HT-29 (cell line): ENCODE measurements around the gene CBR1. TPM values are rescaled to one million over a fixed set of nuclear protein-coding genes. Genes with fewer than 3 reads are reported as not detected.

Experiments
- DNase-seq: peaks from one replicate; pipeline ENCODE4 v3.0.0-alpha.2; 2015; ENCODE audit warnings: low spot score
- total RNA-seq: library from RNA; depleted of rRNA; stranded (reverse); fragments of >200 nt; shearing (Covaris generic); gene quantifications from 2 replicates; pipeline ENCODE4 v1.2.3, GENCODE V29; 2014; rRNA removed

Gene CBR1
- total RNA-seq: 224 and 271 TPM in 2 replicates

DNA sequence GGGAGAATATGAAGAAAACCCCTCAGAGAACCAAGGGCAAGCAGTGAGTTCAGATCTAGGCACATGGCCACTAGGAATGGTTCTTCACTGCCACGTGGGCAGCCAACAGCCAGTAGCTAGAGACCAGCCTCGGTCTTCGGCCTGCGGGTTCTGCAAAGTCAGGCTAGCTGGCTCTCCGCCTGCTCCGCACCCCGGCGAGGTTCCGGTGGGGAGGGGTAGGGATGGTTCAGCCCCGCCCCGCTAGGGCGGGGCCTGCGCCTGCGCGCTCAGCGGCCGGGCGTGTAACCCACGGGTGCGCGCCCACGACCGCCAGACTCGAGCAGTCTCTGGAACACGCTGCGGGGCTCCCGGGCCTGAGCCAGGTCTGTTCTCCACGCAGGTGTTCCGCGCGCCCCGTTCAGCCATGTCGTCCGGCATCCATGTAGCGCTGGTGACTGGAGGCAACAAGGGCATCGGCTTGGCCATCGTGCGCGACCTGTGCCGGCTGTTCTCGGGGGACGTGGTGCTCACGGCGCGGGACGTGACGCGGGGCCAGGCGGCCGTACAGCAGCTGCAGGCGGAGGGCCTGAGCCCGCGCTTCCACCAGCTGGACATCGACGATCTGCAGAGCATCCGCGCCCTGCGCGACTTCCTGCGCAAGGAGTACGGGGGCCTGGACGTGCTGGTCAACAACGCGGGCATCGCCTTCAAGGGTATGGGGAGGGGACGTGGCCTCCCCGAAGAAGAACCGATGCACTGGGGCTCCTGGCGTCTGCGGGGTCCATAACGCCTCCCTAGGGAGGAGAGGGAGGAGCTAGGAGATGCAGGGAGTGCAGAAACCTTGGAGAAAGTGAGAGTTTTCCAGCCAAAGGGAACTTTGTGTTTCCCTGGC lies at the start of gene CBR1:
CBR1 (plus strand) TSS at position 312 of the 871 bp plus-strand sequence; CDS start at position 404, 92 bp downstream.
- peak; percentile 77 for DNase-seq

DNA sequence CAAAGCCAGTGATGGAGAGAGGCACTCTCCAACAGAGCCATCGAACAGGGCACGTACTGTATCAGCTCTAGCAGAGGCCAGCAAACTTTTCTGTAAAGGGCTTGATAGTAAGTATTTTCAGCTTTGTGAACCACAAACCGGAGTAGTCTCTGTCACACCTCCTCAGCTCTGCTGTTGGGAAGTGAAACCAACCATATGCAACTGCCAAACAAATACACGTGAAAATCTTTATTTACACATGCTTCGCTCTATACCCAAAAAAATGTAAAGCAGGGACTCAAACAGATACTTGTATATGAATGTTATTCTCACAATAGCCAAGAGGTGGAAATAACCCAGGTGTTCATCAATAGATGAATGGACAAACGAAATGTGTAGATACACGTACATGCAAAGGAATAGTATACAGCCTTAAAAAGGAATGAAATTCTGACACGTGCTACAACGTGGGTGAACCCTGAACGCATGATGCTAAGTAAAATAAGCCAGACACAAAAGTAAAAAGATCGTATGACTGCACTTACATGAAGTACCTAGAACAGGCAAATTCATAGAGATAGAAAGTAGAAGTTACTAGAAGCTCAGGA lies 48.5 kb upstream of the CBR1 start:
- no peak for DNase-seq

DNA sequence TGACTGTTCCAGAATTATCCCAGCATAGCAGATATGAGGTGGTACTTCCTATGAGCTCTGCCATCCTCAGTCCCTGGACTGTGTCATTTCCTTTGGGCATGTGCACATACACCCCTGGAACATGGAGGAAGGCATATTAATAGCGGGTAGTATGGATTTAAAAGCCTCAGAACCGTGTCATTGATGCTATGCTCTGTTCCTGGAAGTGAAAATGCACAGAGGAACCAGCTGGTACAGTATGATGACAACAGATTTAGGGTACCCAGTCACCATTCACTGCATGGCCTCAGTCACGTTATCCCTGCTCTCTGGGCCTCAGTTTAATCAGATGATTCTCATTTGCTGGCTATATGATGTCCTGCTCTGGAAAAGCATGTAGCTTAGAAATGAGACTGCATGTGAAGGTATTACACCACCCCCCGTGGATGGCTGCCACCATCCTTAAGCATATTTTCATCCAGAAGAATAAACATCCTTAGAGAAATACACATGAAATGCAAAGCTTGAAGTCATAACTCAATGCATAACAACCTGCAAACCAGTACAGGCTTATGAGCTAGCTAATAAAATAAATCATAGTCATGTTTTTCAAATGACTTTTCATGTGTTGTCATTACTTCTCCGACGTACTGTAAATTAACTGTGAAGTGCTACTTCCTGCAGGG lies 47.3 kb upstream of the CBR1 start:
- DNase-seq: no peak

DNA sequence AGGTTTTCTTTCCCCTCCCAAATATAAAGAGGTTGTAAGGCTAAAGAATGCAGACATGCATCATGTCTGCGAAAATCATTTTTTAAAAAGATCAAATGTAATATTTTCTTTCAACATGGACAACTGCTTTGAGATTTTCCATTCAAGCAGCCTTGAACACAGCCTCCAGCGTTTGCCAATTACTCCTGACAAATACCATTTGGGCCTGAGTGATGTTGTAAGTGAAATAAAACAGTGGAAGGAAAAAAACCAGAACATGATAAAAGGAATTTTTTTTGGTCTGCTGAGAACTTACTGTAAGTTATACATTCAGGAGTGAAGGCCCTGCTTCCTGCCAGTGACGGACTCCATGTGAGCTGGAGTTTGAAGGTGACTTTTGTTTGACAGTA lies 46.7 kb upstream of the CBR1 start:
- DNase-seq: no peak

DNA sequence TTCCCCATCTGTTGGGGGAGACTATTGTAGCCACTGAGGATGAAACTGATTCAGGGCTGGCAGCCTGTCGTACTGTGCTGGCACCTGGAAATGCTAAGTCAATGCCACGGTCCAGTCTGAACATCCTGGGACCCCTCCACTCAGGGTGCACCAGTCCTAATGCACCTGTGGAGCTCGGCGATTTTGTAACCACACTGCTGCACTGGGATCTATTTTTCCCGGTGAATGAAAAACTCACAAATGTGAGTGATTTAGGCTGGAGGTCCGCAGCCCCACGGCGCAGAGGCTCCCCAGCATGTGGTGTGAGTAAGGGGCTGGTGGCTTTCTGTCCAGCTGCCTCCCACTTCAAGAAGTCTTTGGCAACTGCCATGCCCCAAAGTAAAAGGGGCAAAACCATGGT lies 45.0 kb upstream of the CBR1 start:
- DNase-seq: no peak

DNA sequence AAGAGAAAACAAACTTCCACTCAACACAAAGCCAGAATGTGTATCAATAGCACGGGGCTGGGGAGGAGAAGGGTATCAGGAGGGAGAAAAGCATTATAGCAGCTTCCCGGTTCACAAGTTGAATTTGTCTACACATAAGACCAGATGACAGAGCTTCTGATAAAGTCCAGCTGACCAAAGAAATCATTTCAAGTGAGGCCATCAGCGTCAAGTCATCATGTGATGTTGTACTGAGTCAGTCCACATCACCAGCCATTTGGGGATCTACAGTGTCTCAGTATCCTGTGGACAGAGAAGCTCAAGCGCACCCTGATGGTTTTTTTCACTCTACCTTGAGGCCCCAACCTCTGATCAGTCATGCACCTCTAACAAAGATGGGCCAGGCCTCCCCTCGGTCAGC lies 42.5 kb upstream of the CBR1 start:
- DNase-seq: no peak

DNA sequence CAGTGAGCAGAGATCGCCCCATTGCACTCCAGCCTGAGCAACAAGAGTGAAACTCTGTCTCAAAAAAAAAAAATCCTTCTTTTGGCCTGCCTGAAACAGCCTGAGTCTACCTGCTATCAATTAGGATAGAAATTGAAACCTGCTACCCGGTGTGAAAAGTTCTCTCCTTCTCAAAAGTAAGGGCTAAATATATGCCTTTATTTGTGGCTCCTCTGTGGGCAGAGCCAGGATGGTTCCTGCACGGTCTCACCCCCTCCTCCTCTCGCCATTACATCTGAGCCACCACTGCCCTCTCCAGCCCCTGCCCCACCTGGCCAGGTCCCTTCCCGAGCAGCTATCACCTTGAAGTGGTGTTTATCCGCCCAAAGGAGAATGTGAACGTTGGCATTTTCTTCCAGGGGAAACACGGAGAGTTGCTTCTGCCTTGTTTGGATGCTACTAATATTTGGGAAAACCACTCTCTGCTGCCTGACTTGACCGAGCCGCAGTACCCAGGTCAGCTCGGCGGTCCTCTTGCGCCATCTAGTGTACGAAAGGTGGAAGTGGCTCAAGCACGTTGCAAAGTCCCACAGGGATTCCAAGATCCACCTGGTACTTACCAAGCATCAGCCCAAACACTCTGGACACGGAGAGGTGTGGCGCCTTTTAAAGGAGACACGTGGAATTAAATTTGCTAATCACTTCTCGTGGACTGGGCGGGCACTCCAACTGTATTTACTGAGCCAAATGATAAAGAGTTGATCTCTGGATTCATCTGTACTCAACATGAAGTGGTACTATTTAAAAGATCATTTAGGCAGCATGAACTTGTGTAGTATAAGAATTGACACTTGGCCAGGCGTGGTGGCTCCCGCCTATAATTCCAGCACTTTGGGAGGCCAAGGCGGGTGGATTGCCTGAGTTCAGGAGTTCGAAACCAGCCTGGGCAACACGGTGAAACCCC lies 41.4 kb upstream of the CBR1 start:
- peak; percentile 67 for DNase-seq

DNA sequence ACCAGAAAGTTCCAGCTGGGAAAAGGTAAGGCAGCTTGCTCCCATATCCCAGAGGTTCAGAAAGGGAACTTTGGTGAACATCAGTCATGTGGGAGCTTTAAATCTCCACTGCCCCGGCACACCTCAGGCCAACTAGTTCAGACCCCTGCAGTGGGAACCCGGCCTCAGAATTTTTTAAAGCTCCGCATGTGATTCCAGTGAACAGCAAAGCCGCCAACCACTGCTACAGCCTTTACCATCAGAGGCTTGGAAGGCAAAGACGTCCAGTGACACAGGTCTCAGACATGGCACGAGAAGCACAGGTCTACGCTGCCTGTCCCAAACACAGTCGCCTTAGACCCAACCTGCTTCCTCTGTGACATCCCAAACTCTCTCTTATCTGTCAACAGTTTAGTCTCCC lies 40.5 kb upstream of the CBR1 start:
- DNase-seq: no peak

DNA sequence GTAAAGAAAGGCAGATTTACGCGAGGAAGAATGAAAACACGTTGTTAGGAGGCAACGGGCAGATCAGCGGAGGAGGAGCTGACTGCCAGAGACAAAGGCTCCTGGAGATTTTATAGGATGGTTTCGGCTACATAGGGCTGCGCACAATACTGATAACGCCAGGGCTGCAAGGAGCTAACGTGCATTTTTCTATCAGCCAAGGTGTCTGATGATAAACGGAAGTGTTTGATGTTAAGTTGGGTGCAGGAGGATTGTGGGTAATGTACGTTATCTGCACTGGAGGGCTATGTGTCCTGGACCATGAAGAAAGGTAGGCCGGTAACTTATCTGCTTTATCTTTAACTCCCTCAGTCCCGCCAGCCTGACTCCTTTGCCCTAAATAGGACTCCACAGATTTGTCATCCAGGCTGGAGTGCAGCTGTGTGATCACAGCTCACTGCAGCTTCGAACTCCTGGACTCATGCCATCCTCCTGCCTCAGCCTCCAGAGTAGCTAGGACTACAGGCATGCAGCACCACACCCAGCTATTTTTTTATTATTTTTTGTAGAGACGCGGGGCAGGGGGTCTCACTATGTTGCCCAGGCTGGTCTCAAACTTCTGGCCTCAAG lies 39.1 kb upstream of the CBR1 start:
- DNase-seq: no peak

DNA sequence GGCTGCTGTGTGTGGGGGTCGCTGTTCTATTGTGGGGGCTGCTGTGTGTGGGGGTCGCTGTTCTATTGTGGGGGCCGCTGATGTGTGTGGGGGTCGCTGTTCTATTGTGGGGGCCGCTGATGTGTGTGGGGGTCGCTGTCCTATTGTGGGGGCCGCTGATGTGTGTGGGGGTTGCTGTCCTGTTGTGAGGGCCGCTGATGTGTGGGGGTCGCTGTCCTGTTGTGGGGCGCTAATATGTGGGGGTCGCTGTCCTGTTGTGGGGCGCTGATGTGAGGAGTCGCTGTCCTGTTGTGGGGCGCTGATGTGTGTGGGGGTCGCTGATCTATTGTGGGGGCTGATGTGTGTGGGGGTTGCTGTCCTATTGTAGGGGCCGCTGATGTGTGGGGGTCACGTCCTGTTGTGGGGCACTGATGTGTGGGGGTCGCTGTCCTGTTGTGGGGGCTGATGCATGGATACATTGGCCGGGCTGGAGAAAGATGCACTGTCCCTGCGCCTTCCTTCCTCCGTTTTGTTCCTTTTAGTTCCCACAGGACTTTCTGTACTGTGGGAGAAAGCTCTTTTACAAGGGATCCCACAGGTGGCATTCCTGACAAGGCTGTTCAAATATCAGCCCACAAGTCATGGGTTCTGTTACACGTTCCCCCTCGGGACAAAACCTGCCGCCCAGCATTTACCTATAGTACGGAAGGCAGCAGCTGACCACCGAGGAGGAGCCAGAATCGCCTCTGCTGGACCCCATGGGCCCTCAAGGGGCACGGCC lies 37.0 kb upstream of the CBR1 start:
- no peak for DNase-seq

DNA sequence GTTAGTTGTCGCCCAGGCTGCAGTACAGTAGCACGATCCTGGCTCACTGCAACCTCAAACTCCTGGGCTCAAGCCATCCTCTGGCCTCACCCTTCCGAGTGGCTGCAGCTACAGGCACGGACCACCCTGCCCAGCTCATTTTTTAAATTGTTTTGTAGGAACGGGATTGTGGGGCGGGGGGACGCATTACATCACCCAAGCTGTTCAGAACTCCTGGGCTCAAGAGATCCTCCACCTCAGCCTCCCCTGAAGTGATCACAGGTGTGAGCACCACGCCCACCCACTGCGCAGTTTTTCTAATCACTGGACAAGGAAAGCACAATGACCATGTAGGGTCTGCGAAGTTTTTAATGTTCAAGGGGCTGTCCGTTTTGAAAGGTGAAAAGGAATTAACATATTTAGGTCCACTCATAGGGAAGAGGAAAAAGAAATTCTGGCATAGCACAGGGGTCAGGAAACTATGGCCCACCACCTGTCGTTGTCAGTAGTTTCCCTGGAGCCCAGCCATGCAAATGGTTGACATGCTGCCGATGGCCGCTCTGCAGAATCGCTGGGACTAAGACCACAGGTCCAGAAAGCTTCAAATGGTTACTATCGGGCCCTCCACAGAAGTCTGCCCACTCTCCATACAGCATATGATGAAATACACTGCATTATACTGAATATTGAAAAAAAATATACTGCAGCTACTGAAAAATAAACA lies 35.5 kb upstream of the CBR1 start:
- DNase-seq: no peak

DNA sequence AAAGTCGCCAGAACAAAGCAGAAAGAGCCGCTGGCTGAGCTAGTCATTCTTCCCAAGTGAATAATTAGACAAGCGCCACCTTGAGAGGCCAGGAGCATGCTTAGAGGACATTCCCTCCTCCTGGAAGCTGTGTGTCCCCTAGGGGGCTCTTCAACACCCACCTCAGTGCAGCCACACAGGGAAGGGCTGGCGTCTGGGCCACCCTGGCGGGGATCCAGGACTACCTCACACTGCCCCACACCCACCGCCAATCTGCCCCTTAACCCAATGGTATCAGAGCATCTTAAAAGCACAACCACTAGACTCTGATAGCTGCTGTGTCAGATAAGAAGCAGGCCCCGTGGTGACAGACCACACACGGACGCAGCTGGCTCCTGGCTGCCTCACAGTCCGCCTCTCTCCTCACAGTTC lies 34.4 kb upstream of the CBR1 start:
- DNase-seq: no peak

DNA sequence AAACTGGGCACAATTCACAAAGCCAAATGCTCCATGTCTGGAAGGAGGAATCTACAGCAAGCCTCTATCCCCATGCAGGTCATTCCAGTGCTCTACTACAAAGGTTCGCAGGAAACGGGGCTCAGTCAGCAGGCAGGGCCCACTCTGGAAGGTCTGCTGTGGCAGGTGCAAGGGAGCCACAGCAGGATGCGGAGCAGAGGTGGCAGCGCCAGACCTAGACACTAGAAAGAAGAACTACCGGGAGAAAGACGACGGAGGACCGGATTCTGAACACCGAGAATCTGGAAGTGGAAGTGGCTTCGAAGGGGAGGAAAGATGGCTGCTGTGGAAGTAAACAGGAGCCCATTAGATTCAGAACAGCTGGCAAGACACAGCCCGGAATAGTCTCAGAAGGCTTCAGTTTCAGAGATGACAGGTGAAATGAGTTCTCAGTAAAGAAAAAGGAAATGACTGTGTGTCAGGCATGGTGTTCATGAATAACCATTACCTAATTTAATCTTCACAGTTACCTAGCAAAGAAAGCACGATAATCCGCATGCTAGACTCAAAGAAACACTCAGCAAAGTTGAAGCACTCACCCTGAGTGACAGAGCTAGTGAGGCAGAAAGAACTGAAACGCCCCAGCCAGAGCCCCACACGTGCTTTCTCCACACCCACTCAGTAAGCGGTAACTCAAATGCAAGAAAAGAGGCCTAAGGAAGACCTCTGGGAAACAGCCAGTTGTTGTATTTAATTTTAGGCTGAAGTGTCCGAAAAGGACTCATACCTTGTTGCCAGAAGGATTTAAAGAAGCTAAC lies 30.9 kb upstream of the CBR1 start:
- DNase-seq: no peak

DNA sequence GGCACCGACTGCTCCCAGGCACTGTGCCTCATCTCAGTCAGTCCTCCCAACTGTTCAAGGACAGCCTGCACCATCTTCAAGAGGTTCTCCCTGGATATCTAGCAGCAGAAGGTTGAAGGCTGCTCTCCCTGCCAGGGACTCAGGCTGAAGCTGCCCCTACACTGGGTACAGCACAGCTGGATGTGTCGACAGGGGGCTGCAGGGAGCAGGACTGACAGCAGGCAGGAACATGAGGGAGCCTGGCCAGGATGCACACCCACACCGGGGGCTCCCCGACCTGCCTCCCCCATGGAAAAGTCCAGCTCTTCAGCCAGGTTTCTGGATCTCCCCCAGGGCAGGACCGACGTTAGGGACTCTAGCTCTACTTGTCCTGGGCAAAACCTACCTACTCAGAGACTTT lies 30.0 kb upstream of the CBR1 start:
- no peak for DNase-seq

DNA sequence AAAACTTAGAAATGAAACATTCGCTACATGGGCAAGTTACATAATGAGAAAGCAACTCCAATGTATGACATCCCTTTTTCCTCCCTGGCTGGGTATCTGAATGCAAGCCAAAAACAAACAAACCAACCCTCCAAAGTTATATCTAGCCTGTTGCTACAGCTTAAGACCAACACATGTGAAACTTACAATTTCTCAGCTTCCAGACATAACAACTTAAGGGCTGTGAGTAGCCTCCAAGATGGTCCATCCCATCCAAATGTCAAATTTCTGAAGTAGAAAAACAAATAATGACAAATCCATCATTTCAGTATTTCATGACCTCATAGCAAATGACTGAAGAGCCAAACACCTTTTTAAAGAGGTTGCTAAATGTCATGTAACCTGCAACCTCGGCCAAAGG lies 29.4 kb upstream of the CBR1 start:
- DNase-seq: no peak

DNA sequence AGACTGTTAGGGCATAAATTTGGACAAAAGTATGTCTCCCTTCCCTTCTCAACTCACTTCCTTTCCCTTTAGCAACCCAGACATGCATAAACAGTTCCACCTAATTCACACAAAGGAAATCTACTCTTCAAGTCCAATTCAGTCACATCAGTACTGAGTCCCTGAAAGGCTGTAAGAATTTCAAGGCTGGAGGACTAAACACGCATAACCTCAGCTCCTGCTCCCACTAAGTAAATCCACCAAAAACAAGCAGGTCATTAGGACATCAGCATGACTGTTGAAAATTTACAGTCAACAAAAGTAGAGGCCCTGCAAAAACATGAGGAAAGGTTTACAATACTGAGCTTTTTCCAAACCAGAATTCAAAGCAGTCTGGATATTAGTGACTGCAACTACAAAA lies 27.9 kb upstream of the CBR1 start:
- no peak for DNase-seq

DNA sequence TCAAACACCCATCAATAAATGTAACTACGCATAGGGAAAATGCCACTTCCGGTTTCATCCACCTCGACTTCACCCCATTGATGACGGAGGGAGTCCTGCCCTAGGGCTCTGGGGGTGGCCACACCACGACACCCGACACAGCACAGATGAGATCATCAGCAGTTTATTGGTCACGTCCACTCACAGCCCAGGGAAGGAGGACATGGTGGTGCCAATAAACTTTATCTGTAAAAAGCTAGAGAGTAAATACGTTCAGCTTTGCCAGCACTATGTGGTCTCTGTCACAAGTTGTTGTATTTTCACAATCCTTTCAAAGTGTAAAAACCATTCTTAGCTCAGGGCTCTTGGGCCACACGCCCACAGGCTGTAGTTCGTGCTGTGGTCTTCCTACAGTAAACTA lies 25.8 kb upstream of the CBR1 start:
- no peak for DNase-seq

DNA sequence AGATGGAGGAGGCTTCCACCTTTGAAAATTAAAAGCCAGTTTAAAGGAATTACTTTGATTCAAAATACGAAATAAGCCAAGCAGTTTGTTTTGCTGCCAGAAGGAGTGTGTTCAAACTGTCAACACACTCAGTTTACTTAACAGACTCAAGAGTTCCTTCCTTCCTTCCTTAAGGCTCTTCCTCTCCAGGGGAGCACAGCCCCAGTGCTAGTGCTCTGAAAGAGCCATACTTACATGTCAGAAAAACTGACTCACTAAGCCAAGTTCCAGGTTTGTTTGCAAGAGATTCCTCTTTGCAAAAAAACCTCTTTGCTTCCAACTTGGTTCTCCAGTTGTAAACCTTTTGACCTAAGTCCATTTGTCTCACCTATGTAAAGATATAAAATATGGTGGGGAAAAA lies 23.8 kb upstream of the CBR1 start:
- no peak for DNase-seq

DNA sequence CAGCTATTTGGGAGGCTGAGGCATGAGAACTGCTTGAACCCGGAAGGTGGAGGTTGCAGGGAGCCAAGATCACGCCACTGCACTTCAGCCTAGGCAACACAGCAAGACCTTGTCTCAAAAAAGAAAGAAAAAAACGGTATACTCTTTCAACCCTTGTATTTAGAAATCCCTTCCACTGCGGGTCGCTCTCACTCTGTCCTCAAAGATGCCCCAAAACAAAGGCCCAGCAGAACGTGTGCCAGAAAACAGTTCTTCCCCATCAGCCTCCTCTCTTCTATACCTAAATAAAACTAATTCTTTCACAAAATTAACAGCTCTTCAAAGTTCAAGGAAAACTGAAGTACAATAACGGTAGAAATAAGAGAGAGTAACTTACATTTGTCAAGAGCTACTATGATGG lies 22.7 kb upstream of the CBR1 start:
- DNase-seq: no peak
